GM19397 (cell line): ENCODE data around the gene PTPRD.

Experiments used
- ATAC-seq: cut with Tn5 transposase; IDR thresholded peaks from one replicate; pipeline ENCODE4 v1.9.1; 2021; ENCODE audit warnings: mild to moderate bottlenecking, moderate library complexity; ENCODE audit not compliant: unreplicated experiment

The PTPRD gene

DNA sequence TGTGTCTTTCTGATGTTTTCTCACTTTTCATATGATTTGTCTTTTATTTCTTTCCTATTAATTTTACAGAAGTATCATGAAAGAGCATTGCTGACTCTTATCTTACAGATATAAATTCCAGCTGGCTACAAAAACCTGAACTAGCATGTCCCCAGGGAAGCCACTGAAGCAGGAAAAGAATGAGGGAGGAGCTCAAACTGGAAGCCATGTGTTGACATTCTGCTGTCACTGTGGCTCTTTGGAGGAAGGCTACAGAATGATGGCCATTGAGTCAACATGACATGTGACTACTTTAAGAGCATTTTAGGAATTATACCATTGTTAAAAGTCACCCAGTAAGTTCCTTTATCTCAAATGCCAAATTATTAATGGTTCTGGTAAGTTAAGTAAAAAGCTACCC is 2174.9 kb downstream of the PTPRD start:
- no peak for ATAC-seq

DNA sequence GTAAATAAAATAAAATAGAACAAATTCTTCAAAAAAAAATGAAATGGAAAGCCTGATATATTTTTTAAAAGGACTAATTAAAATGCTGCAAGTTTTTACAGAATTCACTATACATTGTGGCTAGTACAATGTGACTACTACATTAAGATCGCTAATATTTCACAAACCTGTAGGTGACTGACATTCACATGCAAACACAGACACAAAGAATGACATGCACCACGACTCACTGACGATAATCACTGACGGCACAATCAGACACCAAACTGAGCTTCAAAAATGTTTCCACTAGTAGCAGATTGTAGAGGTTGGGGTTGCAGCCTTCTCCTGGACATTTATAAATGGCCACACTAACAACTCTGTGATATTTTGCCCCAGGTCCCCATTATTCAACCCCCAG is 2175.5 kb downstream of the PTPRD start:
- ATAC-seq: no peak

DNA sequence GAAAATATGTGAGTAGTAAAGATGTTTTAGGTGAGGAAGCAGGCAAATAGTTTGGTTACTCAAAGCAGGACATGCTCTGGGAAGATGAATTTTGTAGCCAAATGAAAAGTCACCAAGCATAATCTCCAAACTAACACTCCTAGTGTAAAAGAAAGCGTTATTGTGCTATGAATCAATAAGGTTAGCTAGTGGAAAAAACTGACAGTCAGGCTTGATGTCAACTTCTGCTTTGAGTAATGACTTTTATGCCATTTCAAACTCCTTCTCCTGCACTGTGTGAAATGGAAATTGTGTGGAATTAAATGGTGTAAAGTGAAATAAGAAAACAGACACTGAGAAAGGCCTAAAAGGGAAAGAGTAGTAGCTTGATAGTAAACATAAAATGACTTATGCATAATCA is 2176.0 kb downstream of the PTPRD start:
- no peak for ATAC-seq

DNA sequence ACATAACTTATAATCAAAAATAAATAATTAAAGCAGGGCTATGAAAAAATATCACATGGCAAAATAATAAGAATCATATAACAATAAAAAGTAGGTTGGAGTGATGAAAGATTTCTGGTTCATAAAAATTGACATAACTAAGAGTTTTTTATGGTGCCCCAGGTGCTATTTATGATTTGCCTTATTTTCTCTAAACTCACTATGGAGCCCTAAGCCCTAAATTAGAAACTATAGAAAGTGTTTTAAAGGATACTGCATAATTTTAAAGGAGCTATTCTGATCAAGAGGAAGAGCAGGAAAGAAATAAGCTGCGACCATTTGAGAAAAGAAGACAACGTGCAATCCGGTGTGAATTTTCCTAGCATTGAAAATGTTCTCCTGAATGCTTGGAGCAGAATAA is 2178.2 kb downstream of the PTPRD start:
- ATAC-seq: no peak

DNA sequence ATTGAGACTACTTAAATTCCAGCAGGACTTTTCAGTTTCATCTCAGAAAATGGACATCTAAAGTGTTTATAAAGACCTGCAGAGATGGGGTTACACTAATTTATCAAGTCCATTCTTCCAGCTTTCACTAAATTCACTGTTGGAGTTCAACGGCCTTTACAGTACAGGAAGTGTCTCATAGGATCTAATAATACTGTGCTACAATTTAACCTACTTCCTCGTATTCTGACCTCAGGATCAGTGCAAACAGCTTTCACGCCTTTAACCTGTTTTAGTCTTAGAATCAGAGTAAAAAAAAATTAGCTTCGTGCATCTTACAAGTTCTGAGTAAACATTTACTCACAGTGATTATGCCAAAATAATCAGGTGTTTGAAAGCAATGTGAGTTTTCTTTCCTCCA is 2180.6 kb downstream of the PTPRD start:
- ATAC-seq: no peak

DNA sequence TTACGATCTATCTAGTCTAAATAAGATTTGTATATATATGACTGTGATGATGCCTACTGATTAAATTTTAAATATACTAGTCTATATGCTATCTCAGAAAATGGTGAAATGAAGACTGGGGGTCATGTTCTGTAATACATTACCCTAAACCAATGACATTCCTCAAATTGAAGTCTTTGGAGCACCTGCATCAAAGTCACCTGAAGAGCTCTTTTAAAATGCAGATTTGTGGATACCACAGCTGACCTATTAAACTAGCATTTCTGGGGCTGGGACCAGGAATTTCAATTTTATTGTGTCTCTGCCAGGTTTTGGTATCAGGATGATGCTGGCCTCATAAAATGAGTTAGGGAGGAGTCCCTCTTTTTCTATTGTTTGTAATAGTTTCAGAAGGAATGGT is 2181.3 kb downstream of the PTPRD start:
- no peak for ATAC-seq

DNA sequence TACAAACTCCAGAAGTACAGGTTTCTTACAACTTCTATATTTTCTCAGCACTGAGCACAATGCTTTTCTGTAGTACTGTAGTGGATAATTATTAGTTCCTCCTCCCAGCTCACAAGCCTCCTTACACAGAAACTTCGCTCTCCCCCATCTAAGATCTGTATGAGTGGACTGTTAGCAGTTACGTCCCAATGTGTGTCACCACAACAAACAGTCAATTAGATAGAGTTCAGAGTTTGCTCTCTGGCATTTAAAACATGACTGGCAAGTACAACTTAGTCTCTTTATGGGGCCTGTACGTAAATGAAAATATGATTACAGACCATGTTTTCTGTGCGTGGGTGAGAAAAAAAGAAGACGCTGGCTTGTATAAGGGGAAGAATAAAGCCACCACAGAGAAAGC is 2181.9 kb downstream of the PTPRD start:
- no peak for ATAC-seq

DNA sequence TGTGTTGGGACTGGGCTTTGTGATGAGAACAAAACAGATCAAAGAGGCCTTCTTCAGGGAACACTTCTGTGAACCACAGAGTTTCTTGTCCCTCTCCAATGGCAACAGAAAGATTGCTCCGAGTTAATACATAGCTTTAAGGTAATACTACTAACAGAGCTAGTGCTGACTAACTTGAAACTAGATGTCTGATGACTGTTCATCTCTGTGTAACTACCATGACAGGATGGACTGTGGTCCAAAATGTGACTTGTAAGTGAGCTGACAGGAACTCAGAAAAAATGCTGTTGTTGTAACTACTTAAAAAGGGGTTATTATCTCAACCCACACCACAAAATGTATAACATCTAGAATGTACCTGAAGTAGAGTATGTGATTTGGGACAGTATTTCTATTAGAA is 2183.0 kb downstream of the PTPRD start:
- ATAC-seq: no peak

DNA sequence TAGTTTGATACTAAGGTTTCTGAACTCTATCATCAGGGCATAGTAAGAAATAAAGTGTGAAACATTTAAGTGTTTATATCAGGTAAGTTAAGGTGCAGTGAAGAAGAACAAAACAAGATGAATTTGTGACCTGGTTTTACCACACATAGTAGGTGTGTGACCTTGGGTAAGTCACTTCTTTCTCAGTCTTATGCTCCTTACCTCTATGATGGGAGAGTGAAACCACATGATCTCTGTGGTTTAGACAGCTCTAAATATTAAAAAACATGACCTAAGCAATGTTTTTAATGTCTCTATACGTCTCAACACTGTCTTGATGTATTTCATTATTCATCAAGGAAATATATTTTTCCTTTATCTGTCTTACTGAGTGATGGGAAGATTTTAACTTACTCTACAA is 2183.6 kb downstream of the PTPRD start:
- no peak for ATAC-seq

DNA sequence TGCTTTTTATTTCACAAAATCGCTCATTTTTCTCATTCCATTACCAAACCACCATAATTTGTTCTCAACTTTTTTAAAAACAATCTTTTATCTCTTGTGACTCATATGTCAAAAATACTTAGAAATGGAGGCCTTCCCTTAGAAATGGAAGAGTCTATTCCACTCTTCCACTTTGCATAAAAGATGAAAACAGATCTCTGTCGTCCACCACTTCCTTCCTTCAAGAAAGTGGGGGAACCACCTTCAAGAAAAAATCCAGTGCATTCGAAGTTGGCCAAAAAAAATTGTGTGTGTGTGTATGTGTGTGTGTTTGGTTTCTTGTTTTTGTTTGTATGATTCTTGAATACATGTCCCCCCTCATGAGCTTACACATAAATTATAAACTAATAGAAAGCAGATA is 2184.4 kb downstream of the PTPRD start:
- no peak for ATAC-seq

DNA sequence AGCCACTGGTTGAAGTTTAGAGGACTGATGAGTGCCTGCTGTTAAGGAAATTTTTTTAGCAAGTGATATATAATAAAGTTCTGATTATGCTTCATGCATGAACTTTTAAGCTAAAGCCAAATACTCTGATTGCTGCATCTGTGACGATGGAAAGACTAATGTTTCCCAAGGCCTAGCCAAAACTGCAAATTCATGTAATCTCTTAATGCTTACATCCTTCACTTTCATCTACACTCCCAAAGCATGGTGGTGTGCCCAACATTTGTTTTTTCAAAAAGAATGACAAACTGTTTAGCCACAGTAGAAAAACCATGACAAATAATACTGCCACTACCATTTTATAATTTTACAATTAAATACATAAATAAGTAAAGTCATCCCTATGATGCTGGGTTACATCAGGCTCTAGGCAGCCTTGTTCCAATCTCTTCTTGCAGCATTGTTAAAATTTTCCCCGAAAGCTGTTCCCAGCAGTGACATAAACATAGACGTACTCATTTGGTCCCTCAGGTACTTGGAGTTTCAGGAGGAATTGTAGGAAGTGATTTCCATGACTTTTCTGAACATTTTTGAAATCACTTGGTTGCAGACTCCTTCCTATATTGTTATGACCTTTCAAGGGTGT is 2187.9 kb downstream of the PTPRD start:
- ATAC-seq: no peak

DNA sequence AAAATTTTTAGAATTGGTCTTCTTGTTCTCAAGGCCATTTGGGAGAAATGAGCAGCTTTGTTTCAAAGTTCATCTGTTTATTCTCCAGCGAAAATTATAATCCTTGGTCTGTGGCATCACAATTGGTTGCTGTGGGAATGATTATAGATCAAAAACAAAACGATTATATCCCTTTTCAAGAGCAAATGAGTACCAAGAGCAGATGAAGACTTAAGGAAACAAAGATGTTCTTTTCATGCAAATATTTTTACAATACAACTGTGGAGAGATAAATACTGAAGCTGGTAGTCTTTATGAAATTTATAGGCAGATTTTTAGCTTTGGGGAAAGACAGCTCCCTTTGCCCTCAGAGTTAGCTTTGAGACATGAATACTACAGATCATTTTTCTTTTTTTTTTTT is 2192.4 kb downstream of the PTPRD start:
- no peak for ATAC-seq

DNA sequence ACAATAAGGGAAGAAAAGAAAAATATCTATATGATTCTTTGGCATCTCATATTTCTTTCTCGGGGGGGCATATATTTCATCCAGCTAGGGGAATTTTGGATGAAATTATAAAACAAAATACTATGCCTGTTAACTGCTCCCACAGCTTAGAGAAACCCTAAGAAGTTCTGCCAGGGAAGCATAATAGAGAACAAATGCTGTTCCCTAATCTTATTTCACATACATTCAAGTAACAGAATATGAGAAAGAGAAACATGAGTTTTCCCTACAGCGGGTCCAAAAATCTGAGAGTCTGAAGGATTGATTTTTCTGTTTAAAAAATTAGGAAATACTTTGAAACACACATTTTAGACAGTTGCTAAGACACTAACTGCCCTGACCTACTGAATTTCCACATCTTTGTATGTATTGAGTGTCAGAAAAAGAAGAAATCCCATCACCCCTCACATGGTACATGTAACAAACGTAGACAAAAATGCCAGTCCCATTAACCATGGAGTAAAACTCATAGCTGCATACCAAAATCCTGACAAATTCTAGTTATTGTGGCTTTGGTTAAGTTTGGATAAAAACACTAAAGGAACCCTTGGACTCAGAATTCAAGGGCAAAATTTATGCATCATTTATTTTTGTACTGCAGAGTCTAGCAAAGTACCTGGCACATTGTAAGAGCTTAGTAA is 2193.1 kb downstream of the PTPRD start:
- no peak for ATAC-seq

DNA sequence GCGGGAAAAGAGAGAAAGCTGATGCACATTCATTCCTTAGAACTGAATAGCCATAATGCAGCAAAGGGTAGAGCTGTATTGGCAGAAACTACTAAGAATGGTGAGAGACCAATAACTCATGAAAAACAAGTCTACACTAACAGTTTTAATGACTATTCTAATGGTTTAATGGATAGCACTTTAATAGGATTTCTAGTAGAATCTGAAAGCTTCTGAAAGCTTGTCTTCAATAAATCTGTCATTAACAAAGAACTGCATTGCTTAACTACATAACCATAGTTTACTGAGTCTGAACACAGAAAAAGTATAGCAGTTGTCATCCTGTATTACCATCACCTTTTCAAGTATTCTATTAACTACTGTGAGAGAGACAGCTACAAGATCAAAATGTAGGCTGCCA is 2195.5 kb downstream of the PTPRD start:
- ATAC-seq: no peak

DNA sequence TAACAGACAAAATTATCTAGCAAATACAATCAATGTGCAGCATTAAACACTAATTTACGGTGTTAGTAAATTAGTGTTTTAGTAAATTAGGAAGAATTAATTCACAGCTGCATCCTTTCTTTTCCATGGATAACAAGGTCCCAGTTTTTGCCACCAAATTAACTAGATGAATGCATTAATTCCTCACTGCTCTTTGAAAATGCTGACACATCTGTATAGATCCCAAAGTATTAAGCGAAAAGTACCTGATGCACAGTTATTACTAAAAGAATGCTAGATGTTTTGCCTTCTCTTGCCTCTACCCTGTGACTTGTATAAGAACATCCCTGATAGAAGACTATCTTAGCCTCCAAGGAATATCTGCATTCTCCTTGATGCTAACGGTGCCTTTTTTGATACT is 2200.5 kb downstream of the PTPRD start:
- no peak for ATAC-seq

DNA sequence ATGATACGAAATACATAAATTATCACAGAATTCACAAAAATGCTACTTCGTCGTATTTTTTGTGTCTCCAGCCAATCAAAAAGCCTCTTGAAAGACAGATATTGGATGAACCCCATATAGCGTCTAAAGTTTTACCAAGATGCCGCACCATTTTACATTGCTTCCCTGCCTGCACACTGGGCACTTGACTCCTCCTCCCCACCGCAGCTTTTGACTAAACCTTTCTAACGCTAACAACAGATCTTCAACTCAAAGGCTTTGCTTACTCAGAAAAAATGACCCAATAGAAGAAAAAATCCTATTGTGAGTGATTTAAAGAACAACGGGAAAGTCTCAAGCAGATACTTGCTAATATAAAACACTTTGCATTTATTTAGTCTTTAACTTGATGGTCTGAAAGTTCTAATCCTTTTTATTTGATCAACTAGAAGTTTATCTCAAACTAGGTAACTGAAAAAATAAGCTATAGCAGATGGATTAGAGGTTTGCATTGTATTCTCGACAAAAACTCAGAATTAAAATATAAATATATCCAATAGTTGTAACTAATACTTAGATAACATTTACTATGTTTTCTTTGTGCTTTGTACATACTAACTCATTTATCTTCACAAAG is 2204.1 kb downstream of the PTPRD start:
- ATAC-seq: no peak

DNA sequence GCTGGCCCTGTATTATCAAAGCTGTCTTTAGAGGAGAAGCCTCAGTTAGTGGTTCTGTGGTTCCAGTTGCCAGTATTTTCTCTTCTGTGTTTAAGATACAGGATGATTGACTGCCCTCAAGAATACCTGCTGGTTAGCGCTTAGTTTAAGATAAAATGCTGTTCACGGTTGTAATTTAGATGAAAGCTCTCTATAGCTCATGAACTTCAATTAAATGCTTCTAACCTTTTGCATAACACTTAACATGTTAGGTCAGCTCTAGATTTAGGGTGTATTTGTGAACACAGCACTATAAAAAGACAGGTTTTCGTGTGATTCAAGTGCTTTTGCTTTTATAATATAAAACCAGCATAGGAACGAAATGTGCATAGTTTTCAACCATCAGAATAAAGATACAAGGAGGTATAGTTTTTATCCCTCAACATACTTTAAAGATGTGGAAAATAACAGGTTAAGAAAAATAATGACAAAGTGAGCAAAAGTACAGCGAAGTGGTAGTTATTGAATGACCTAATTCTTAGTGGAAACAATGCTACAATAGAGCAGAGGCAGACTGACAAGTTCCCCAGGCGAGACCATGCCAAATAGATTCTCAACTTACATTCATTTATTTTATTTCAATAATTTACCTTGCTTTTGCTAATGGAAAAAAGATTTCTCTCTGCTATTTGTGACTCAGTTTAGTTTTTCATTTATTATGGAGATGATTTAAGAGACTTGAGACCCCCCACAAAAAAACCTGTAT is 2210.7 kb downstream of the PTPRD start:
- no peak for ATAC-seq

DNA sequence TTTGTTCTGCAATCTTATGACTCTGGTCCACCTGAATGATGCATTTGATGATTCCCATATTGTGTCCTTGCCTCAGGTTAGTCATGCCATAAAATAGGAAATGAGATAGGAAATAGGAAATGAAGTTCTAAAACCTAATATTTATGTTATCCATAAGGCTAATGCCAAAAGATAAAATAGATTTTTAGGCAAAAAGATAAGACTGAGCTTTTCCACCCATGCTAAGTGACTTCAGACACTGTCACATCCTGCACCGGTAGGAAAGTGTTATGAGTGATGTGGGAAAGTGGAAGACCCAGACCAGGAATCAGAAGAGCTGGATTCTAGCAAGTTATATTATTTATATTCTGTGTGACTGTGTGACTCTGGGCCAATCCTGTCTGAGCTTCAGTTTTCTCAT is 2212.4 kb downstream of the PTPRD start:
- no peak for ATAC-seq

DNA sequence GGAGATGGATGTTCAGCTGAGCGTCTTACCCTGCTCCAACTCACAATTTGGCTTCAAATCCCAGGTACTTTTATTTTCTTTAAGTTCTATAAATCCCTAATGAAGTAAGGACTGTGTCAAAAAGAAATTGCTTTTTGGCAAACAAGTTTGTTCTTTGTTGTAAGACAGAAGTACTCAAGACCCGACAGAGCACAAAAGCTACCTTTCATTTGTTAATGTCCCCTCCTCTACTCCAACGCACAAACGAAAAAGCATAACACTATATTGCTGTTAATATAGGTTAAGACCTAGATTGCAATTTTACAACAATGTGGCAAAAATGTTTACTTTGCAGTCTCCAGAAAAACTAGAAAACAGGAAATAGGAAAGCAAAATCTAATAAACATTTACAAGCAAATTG is 2217.8 kb downstream of the PTPRD start:
- ATAC-seq: no peak

DNA sequence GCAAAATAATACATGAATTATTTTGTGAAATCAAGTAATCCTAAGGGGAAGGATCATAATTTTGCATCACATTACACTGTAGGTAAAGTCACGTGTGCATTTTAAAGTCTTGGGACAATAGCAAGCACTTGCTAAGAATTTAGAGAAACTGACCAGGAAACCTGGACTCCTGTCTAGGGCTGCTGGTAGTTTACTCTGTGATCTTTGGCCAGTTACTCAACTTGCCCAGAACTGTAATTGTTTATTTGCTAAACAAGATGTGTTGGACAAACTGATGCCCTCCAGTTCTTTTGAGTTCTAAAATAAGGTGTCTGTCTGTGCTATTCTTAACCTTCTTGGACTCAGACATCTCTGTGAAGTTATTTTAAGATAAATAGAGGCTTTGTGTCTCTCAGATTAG is 2218.5 kb downstream of the PTPRD start:
- ATAC-seq: no peak

DNA sequence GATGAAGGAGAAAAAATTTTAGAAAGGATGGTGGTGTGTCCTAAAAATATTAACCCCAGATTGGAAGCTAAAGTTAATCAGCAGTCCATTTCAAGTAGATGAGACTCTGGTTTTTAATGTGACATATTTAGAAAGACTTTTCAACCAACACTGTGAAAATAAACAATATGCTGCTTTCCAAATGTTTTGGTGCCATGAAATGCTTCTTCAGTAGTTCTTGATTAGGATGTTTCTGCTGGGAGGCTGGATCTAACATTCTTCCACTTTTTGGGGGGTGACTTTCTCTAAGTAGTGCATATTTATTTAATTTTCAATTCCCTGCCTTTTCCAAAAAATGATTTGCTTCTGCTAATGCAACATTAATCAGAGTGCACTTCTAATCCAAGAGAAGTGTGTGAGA is 2219.9 kb downstream of the PTPRD start:
- ATAC-seq: no peak

DNA sequence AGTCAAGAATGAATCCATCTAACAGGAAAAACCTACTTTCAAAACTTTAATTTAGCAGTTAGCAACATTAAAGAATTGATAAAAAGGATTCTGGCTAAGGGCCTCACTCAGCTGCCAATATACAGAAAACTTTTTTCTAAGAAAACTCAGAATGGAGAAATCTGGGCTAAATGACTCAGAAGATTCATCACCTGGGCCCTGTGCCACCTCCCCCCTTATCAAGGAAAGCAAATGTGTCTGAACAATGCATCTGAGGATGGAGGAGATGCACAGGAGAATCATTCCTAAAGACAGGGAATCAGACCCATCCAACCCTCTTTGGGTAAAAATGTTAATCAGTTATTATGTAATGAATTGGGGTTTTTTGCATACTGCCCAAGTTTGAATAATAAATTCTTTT is 2221.2 kb downstream of the PTPRD start:
- ATAC-seq: no peak
